GM20431 (cell line): Measurements from ENCODE around the gene ZBED4.

Source experiments
- in situ Hi-C: fragments of 300-500 bp; cut with MseI, MboI; formaldehyde crosslinking; loops from one replicate; pipeline ENCODE4 v1.15.0; 2020; ENCODE audit warnings: low sequenced_read_pairs; ENCODE audit not compliant: unreplicated experiment

ZBED4 gene

DNA sequence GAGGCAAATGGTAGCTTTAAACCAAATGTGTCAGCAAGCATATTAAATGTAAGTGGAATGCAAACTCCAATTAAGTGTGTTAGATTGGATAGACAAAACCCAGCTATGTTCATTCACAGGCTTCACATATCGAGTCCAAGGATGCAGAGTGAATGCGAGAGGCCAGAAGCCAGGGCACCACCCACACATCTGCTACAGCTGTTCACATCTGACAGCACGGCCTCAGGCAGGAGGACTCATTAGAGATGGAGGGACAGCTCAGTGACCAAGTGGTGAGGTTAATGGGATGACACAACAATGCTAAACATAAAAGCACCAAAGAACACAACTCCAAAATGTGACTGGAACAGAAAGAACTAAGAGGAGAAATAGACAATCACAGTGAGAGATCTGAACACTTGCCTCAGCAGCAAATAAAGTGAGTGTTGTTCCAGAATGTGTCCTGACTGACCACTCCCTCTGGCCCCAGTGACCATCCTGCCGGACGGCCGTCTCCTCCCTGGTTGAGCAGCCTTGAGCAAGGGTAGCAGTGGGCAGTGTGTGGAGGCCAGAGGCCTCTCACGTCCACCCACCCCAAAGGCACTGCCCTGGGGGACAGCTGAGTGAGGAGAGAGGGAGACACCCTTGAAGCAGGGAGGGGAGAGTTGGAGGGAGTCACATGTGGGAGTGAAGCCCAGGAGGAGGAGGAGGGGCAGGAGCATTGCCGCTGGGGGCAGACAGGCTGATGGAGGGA lies 40.8 kb downstream of the ZBED4 start:
- in situ Hi-C loops: no loop called here

DNA sequence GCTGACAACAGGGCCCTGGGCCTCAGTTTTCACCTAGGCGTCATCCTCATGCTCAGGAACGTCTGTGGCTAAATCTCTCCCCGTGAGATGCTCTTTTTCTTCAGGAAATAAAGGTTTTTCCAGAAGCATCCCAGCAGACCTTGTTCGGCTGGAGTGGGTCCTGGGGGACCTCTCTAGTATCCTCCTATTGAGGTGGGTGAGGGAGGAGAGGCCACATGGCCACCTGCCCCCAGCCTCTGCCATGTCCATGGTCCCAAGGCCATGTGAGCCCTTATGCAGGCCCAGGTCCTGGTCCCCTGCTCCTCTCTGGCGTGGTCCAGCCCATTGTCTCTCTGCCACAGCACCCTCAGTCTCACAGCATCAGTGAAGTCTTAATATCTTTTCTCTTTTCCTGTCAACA lies 42.6 kb downstream of the ZBED4 start:
- in situ Hi-C loops: no loop called here

DNA sequence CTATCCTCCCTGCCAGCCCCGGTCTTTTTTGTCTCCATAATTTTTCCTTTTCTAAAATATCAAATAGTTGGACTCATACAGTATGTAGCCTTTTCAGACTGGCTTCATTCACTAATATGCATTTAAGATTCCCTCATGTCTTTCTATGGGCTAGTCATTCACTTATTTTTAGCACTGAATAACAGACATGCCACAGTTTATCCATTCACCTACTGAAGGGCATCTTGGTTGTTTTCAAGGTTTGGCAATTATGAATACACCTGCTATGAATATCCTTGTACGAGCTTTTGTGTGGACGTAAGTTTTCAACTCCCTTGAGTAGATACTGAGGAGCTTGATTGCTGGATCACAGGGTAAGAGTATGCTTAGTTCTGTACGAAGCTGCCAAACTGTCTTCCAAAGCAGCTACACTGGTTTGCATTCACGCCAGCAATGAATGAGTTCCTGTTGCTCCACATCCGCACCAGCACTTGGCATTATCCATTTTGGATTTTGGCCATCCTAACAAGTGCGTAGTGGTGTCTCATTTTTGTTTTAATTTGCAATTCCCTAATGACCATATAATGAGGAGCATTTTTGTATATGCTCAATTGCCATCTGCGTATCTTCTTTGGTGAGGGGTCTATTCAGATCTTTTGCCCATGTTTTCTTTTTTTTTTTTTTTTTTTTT lies 43.5 kb downstream of the ZBED4 start:
- in situ Hi-C loops: no loop called here

DNA sequence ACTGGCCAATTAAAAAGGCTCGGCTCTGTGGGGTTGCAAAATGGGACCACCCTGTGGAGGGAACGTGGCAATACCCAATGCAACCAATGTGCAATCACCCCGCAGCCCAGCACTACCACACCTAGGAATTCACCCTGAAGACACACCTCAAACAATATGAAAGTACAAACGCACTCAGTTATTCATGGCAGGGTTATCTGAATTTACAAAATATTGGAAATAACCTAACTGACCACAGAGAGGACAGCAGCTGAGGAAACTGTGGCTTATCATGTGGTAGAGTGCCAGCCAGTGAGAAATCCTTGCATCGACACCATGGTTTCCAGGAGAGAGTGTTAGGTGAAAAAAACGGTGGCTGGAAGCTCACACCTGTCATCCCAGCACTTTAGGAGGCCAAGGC lies 45.9 kb downstream of the ZBED4 start:
- in situ Hi-C loops: no loop called here

DNA sequence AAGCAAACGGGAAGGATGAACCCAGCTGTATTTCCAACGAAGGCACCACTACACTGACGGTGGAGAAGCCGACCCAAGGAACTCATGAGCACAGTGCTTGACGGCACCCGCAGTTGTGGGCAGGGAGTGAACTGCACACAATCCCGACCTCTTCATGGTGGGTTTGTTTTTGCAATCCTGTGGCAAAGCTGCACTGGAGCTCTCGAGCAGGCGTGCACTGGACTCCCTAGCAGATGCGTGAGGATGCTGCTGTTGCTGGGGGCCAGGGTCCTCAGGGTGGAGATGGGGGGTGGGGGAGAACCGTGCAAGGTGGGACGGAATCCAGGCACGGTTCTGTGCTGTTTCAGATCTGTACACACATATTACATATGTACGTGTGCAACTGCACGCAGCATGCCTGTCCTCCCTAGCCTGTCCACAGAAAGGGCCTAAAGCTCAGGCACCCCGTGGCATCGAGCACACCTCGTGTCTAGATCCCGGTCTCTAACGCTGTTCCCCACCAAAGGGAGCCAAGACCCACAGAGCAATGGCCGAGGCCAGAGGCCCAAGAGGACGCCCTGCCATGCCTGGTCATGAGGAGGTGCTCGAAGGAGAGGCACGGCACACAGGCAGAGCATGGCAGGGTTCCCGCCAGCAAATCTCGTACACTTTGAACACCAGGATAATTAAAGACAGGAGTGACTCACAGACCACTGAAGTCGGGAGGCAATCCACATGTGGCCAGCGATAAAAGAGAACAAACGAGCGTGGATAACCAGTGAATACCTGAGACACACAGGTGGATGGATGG lies 47.0 kb downstream of the ZBED4 start:
- in situ Hi-C loops: no loop called here

DNA sequence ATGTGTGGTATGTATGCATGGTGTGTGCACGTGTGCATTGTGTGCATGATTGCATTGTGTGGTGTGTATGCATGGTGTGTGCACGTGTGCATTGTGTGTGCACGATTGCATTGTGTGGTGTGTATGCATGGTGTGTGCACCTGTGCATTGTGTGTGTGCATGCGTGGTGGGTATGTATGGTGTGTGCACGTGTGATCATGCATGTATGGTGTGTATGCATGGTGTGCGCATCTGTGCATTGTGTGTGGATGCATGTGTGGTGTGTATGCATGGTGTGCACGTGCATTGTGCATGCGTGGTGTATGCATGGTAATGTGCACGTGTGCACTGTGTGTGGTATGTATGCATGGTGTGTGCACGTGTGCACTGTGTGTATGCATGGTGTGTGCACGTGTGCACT lies 47.8 kb downstream of the ZBED4 start:
- in situ Hi-C loops: no loop called here

DNA sequence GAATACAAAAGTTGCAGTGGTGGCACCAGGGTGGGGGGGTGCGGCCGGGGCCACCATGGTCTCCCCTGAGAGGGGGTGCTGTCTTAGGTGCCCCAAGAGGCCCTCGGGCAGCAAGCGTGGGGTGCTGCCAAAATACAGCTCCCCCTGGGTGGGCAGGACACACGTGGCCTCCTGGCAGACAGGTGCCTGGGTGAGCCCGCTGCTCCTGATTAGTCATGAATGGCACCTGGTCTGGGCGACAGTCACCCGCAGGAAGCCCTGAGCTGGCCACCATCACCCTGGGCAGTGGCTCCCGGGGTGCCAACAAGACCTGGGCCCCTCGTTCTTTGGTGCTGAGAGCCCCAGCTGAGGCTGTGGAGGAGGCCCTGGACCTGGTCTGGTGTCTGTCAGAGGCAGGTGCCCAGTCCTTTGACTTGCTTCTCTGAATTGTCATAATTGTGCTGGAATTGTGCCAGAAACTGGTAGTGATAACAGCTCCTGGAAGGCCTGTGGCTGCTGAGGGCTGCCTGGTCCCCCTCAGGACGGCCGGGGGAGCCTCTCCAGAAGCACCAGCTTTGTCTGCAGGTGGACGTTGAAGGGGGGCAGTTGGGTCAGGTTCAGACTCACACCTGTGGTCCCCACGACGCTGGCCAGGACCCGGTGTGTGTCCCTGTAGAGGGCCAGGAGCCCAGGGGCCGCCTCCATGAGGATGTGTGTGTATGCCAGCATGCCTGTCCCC lies 49.8 kb downstream of the ZBED4 start:
- in situ Hi-C loops: no loop called here

DNA sequence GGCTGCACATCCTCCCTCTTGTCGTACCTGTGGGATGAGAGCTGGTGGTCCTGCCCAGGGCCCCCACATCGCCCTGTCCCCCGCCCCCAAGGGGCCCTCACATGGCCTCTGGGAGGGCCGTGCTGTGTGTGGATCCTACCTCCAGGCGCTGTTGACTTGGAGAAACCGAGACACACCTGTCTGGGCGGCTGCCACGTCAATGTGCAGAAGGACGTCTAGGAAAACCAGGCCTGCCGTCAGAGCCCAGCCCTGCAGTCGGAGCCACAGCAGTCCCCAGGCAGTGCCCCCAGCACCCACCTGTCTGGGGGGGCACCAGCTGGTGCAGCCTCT lies 50.4 kb downstream of the ZBED4 start:
- in situ Hi-C loops: no loop called here

DNA sequence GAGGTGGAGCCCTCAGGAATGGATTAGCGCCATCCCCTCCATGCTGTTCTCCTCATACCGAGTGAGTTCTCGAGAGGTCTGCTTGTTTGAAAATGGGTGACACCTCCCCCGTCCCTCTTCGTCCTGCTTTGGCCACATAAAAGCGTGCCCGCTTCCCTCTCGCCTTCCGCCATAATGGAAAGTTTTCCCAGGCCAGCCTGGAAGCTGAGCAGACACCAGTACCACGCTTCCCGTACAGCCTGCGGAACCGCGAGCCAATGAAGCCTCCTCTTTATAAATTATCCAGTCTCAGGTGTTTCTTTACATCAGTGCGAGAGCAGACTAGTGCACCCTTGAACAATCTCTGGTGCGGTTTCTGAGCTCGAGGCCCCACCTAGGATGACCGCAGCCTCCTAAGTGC lies 51.8 kb downstream of the ZBED4 start:
- in situ Hi-C loops: no loop called here

DNA sequence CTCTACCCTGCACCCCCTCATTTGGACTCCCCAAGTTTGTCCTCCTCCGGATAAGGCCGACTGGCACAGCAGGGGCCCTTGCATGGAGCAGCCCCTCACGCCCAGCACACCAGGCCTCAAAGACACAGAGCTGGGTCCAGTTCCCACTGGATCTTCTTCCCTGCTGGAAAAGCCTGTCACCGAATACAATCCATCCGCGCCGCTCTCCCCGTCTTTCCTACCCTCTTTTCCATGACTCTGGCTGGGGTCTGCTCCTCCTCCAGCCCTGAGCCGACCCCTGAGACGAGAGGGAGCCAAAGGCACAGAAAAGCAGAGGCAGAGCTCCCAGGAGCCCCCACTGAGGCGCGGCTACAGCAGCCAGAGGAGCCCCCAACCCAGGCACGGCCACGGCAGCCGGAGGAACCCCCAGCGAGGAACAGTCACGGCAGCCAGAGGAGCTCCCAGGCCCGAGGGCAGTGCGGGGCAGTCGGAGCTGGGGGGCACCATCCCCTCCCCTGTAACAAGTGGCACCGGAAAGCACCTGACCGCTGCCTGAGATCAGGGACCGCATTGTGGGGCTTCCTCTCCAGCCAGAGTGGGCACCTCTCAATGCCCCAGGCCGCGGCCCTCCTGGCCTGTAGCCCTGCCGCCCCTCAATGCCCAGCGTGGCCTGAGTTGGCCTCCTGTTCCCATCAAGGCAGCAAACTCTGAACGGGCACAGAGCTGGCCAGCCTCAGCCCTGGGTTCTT lies 52.6 kb downstream of the ZBED4 start:
- in situ Hi-C loops: no loop called here

DNA sequence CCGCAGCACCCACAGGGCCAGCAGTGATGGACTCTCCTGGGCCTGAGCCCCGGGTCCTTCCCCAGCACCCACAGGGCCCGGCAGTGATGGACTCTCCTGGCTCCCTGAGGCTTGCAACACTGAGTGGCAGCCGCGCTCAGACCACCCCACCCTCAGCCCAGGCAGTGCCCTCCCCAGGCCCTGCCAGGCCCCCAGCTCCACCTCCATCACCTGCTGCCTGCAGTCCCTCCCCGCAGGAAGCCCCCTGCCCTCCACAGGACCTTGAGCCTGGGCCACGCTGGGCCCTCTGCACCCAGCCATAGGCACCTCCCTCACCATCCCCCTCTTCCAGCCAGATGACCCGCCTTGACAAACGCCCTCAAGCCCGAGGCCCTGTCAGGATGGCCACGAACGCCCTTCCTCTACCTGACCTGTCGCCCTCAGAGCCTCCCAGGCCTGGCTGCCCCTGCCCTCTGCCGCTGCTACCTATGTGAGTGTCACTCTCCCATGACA lies 53.2 kb downstream of the ZBED4 start:
- in situ Hi-C loops: no loop called here

DNA sequence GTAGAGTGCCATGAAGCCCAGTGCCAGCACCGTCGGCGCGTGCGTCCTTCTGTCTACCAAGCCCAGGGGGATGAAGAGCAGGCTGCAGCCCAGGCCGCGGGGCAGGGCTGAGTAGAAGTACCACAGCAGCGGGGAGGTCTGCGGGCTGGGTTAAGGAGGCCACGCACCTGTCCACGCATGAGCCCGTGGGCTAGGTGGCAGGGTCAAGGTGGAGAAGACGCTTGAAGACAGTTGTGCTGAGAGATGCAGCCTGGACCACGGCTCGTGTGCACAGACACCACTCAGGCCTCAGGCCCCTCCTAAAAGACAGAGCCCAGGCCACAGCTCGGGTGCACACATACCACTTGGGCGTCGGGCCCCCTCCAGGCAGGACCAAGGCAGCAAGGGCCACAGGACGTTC lies 54.2 kb downstream of the ZBED4 start:
- in situ Hi-C loops: no loop called here

DNA sequence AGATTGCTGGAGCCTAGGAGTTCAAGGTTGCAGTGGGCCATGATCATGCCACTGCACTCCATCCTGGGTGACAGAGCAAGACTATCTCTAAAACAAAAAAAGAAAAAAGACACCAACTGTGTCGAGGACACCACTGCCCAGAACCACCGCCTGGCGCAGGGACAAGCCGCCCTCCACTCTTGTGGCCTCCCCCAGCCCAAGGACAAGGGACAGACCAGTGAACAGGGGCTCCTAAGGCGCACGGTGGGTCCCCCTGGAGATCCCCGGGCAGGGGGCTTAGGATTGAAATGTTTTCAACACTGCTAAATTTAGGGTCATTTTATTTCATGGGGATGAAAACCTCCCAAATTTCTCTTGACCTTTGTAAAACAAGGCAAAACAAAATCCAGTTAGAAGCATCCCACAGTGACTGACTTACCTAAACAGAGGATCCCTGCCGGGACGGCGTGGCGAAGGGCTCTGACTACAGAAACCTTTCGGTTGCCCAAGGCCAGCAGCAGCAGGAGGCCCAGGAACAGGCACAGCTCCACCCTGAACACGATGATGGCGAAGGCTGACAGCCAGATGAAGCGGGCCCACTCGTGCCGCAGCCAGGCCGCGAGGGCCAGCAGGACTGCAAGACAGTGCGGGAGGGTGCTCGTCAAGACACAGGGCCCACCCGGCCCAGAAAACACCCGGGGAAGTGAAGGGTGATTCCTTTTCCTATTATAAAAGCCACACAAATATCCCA lies 56.0 kb downstream of the ZBED4 start:
- in situ Hi-C loops: no loop called here

DNA sequence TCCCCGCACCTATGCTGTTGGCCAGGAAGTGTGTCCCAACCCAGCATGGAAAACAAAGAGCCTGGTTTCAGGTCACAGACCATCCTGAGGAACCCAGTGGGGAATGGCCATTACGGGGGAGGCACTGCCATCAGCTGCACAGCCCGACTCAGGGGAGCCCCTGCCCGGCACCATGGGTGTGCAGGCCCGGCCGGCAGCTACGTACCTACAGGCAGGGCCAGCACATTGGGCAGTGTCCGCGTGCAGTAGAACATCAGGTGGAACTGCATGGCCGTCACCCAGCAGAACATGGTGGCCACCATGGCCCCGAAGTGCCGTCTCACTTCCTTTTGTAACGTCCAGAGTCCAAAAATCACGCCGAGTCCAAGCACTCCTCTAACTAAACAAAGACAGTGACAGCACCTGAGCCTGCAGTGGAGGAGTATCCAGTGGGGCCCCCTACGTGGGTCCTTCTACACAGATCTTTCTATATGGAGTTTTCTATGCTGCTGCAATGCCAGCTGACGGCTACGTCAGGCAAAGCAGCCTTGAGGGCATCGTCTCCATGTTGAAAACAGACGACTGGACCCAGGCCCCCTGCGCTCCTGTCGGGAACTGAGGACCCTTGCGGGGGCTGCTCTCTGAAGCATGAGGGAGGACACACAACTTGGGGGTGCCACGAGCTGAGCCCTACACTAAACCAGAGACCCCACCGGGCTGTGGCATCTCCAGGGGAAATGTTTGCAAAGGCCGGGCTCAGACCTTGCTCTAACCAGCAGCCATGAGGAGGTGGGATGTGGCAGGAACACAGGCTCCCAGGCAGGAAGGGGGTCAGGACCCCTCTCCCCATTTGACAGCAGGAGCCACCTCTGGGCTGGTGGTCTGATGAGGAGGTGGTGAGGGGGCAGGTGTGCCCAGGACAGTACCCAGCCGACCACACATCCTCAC lies 56.8 kb downstream of the ZBED4 start:
- in situ Hi-C loops: no loop called here

DNA sequence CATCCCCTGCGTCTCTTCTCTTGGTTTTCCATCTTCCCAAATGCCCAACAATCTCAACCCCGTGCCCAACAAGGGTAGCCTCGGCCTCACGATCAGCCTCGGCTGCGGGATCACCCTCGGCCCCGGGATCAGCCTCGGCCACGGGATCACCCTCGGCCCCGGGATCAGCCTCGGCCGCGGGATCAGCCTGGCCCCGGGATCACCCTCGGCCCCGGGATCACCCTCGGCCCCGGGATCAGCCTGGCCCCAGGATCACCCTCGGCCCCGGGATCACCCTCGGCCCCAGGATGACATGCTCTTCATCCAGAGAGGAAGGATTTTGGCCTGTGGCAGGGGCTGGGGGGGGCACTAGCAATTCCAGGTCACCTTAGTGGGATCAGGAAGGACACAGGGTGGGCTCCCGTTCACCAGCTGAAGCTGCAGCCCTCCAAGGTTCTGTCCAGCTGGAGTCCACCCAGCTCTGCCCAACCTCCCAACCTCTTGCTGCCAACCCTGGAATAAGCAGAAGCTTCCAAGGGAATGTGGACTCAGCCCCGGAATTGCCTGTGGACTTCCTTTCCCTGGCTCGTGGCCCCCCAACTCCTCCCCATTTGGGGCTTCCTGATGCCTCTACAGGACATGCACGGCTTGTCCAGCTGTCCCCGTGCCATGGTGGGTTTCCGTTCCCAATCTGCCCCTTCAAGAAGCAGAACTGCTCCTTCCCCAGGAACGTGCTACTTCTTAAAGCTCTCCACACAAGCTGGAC lies 58.4 kb downstream of the ZBED4 start:
- in situ Hi-C loops: no loop called here

DNA sequence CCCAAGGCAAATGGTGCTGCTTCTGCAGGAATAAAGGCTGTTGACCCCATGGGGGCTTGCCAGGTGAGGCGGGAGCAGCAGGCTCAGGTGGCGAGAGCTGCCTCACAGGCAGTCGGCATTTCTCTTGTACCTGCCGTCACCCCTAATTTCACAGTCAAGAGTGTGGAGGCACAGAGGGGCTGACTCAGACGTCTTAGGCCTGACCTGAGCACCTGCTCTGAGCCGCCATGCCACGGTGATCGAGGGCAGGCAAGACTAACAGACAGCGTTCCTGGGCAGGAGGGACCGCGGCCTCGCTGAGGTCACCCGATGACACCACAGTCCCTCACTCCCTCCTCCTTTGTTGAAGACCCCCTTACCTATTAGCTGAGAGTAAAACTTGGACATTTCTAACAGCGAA lies 59.4 kb downstream of the ZBED4 start:
- in situ Hi-C loops: no loop called here

DNA sequence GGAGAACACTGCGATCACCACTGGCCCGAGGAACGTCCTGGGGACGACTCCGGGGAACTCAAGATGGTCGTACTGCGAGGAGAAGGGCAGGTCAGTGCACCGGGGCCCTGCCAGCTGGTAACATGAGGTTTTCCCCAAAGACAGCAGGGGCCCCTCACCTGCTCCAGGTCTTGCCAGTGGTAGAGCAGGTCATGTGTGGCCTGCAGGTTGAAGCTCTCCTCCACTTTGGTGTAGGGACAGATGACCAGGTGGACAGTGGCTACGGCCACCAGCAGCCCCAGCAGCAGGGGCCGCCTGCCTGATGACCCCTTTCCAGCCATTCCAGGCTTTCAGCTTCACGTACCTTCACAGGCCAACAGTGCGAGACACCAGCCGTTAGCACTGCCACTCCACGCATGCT lies 59.8 kb downstream of the ZBED4 start:
- in situ Hi-C loops: no loop called here

DNA sequence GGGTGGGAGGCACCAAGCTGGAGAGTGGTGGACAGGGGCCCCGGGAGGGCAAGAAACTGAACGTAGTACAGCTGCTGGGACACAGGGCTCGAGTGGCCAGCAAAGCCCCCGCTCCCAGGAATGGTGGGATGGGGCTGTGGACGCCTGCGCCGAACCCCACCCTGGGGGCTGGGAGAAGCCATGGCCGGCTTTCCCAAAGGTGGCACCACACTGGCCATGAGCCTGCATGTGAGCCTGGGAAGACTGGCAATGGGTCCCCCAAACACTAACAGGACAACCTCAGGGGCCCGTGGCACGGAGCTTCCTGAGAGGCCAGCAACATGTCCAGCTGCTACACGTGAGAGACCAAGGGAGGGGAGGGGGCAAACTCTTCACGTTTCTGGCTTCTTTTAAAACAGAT lies 60.6 kb downstream of the ZBED4 start:
- in situ Hi-C loops: no loop called here
